ENCODE results near the gene UGT2A1.

The UGT2A1 gene

DNA sequence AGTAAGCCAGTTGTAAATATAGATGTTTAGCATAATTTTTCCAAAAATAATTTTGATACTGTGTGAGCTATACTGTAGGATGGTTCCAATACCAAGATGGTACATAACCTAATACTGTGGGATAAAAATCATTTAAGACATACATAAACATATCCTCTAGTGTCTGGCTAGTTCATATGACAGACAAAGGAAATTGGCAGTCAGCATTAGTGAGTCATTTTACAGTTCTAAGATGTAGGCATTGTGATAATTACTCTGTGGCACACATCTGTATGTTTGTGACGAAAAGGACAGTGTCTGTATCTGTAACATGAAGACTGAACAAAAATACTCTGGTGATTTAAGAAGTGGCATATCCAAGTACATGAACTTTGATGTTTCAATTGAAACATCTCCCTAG is 63.2 kb downstream of the UGT2A1 start:
- no peak for DNase-seq (ENCODE audit: low spot score)

DNA sequence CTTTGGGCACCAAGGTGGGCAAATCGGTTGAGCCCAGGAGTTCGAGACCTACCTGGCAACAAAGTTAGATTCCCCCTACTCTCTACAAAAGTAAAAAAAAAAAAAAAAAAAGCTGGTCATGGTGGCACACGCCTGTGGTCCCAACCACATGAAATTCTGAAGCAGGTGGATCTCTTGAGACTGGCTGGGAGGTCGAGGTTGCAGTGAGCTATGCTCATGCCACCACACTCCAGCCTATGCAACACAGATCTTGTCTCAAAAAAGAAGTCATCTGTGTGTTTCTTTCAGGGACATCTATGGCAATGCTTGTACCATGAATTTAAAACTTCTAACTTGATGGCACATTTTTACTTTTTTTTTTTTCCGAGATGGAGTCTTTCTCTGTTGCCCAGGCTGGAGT is 68.9 kb downstream of the UGT2A1 start:
- no peak for DNase-seq (ENCODE audit: low spot score)

DNA sequence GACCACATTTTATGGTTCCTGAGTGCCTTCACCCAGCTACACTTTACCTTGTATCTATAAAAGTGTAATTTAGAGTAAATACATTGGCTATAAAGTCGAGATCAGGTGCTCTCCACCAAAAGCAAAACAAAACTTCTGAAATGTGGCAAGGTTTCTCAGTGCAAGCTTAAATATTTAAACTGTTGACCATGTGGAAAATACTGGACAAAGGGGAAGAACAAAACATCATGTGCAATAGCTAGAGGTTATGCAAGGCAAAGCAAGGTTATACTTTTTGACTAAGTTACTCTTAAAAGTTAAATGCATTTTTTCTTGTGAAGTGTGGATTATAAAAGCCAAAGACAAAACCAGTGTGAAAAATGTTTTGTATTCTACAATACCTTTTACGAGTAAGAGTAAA is 69.5 kb downstream of the UGT2A1 start:
- no peak for DNase-seq (ENCODE audit: low spot score)

DNA sequence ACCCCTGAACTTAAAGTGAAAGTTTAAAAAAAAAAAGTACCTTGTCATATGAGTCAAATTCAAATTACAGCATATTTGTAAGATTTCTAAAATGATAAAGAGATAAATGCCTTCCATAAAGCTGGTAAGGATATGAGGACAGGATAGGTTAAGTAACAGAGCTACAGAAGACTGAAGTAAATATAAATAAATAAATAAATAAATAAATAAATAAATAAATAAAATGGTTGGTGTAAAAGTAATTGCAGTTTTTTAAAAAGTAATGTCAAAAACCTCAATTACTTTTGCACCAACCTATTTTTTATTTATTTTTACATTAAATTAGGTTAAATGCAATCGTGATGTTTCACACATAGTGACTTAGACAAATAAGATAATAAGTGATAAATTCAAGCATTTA is 75.8 kb downstream of the UGT2A1 start:
- DNase-seq (ENCODE audit: low spot score): no peak

DNA sequence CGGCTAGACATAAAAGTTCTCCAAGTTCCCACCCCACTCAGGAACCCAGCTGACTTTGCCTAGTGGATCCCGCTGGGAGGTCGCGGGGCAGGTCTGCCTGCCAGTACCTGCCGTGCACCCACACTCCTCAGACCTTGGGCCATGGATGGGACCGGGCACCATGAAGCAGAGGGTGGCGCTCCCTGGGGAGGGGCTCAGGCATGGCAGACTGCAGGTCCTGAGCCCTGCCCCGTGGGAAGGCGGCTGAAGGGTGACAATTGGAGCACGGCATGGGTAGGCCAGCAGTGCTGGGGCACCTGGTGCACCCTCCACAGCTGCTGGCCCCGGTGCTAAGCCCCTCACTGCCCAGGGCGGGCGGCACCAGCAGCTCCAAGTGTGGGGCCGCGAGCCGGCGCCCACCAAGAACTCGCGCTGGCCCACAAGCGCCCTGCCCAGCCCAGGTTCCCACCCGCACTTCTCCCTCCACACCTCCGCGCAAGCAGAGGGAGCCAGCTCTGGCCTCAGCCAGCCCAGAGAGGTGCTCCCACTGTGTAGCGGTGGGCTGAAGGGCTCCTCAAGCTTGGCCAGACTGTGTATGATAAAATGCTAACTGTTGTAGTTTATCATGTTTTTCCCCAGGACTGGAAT is 76.7 kb downstream of the UGT2A1 start:
- DNase-seq (ENCODE audit: low spot score): no peak

DNA sequence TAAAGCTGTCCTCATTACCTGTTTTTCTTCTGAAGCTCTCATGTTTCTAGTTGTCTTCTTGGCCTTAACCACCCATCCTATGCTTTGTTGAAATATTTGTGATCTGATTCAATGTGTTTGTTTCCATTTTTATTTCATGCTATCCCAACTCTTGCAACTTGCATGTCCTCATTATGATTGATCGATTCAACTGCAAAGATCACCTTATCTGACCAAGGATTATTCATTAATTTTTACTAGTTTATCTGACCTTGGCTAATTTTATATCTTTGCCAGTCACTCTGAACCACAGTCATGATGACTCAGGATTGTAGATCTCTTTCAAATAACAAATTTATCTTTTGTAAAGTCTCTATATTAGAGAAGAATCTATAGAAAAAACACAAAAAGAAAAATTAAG is 84.3 kb downstream of the UGT2A1 start:
- no peak for DNase-seq (ENCODE audit: low spot score)

DNA sequence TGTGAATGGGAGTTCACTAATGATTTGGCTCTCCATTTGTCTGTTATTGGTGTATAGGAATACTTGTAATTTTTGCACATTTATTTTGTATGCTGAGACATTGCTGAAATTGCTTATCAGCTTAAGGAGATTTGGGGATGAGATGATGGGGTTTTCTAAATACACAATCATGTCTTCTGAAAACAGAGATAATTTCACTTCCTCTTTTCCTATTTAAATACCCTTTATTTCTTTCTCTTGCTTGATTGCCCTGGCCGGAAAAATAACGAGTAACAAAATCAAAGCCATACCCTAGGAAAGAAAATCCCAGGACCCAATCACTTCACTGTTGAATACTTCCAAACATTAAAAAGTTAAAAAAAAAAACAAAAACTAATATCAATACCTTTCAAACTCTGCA is 89.6 kb downstream of the UGT2A1 start:
- DNase-seq (ENCODE audit: low spot score): no peak

DNA sequence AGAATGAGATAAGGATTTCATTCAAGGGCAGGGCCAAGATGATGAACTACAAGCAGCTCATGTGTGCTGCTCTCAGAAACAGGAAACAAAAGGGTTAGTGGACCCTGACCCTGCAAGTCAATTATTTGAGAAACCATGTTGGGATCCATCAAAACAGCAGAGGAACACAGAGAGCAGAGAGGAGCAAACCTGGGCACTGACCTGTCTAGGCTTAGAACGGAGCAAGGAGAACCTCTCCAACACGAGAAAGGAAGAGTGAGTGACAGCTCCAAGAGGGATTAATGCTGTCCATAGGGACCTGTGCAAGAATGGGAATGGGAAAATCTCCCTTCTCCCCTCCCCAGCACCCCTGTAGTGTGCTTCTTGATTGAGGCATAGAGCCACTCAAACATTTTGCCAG is 103.4 kb downstream of the UGT2A1 start:
- DNase-seq (ENCODE audit: low spot score): no peak

DNA sequence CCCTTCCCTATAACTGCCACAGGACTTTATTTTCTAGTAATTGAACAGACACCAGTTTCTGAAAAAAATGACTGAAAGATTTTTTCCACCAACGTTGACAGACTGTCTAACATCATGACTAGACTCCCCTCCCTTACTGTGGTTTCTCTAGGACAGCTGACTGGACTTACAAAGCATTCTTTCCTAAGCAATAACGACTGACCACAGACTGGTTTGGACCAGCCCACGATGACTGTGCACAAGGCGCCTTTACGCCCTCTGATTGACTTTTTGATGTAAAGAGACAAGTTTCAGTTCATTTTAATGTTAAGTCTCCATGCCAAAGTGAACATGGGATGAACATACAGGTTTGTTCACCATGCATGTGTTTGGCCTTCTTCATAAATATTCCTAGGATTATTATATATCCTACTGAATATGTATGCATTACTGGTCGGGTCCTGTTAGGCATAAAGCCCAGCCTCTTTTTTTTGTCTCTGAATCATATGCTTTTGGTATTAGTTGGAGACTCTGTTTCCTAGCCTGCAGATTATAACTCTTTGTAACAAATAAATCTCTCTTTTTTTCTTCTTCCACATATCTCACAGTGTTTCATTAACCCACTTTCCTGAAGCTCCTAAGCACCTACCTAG is 106.8 kb downstream of the UGT2A1 start:
- no peak for DNase-seq (ENCODE audit: low spot score)
